Measurements from ENCODE around the gene PSMB10.

Gene PSMB10

GRCh38 chr16:67914758-67915495, 21.7 kb downstream of the PSMB10 start:
- H3K4me3 ChIP-seq (ENCODE audit: low read length), result no peak overlapping the region
- DNase-seq (ENCODE audit: low read depth), result no peak
- TF ChIP-seq CTCF (conservative IDR thresholded peaks at IDR 0.05; ENCODE audit: low read depth, low read length), result no peak

GRCh38 chr16:67910158-67910557, 26.5 kb downstream of the PSMB10 start:
- no peak for DNase-seq (ENCODE audit: low read depth)
- no peak for TF ChIP-seq CTCF (conservative IDR thresholded peaks at IDR 0.05; ENCODE audit: low read depth, low read length)
- no peak overlapping the region for H3K4me3 ChIP-seq (ENCODE audit: low read length)

- H3K4me3 ChIP-seq (ENCODE audit: low read length), result no peak overlapping the region
- no peak for TF ChIP-seq CTCF (conservative IDR thresholded peaks at IDR 0.05; ENCODE audit: low read depth, low read length)
- no peak for DNase-seq (ENCODE audit: low read depth)
Observed at GRCh38 chr16:67909056-67909742, 27.5 kb downstream of the PSMB10 start.

GRCh38 chr16:67907397-67908180, 29.1 kb downstream of the PSMB10 start:
- no peak for DNase-seq (ENCODE audit: low read depth)
- no peak for TF ChIP-seq CTCF (conservative IDR thresholded peaks at IDR 0.05; ENCODE audit: low read depth, low read length)
- no peak overlapping the region for H3K4me3 ChIP-seq (ENCODE audit: low read length)

GRCh38 chr16:67902831-67903230, 33.8 kb downstream of the PSMB10 start:
- no peak for DNase-seq (ENCODE audit: low read depth)
- H3K4me3 ChIP-seq (ENCODE audit: low read length), result no peak overlapping the region
- no peak for TF ChIP-seq CTCF (conservative IDR thresholded peaks at IDR 0.05; ENCODE audit: low read depth, low read length)

GRCh38 chr16:67901734-67902133, 34.9 kb downstream of the PSMB10 start:
- DNase-seq (ENCODE audit: low read depth), result no peak
- TF ChIP-seq CTCF (conservative IDR thresholded peaks at IDR 0.05; ENCODE audit: low read depth, low read length), result no peak
- H3K4me3 ChIP-seq (ENCODE audit: low read length), result no peak overlapping the region
